Stimulated activated CD8-positive, alpha-beta memory T cell treated with anti-CD3 and anti-CD28 coated beads, Interleukin-7, amount 100 ng/mL, for 24 hours (primary cell): ENCODE data around the gene APBA2.
"Not testable (repeated sequence)": the region's sequence is repeated elsewhere in the genome, so short reads cannot be mapped to it uniquely, and the experiment has no call there.

Experiments used
- DNase-seq: peaks from one replicate; pipeline ENCODE4 v3.0.0-alpha.2; 2020; ENCODE audit warnings: low read depth

The APBA2 gene

DNA sequence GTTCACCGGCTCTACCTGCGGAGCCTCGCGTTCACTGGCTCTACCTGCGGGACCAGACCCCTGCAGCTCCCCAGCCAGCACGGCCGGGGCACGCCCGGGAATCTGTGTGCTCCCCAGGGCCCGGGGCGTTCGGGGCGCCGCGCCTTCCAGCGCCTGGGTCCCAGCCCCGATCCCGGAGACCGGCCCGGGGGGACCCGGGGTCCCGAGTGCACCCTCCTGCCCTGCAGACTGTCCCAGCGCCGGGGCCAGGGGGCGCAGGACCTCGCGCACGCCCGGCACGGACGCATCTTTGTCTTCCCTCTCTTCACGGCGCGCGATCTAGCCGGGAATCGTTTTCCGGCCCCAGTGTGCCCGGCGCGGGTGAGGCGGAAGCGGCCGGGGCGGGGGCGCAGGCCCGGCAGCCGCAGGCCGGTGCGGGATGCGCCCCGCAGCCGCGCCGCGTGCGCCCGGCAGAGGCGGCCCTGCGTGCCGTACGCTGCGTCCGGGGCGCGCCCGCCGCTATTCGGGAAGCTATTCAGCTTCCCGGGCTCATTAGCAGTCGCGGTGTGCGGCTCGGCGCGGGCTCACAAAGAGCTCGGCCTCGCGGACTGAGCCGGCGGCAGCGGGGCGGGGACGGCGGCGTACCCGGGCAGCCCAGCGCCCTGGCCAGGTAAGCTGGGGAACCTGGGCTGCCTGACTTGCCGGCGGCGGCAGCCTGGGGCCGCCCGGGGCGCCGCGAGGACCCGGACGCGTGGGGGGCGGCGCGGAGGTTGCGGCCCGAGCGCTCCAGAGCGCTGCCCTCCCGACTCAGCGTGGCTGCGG lies at the start of gene APBA2:
TSS of gene APBA2 (plus strand) at position 345 of the 801 bp plus-strand sequence. CDS start 167,911 bp downstream, outside the sequence.
- no peak for DNase-seq

GRCh38 chr15:28840285-28840684 lies 45.5 kb upstream of the APBA2 start:
- DNase-seq, result not testable (repeated sequence)

DNA sequence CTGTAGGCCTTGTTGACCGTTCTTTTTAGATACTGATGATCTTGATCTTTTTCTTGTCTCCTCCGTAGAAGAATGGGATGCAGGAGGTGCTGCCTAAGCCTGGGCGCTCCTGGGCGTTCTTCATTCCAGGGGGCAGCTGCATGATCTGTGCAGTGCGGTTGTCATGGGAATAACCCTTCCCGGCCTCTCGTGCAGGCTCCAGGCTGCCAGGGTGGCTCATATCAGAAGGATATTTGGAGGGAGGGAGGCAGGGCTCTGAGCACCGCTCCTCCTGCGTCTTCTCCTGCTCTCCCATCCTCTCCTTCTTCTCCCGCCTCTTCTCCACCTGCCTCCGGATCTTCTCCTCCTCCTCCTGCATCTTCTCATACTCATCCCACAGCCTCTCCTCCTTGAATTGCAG lies 43.6 kb upstream of the APBA2 start:
- DNase-seq, result not testable (repeated sequence)

DNA sequence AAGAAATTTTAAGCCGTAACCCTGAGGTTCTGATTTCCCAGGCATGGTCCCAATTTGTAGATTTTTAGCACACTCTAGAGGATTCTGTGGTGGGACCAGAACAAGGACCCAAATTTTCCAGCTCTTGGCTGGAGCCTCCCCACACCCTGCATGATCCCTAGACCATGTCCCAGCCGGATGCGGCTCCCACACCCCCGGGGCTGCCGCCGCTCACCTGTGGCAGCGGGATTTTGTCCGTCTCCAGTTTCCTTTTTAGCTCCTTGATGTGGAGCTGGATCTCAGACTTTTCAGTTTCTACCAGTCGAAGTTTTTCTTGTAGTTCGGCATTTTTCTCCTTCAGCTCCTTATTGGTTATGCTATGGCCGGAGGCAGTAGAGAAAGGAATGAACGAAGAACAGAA lies 42.3 kb upstream of the APBA2 start:
- not testable (repeated sequence) for DNase-seq

DNA sequence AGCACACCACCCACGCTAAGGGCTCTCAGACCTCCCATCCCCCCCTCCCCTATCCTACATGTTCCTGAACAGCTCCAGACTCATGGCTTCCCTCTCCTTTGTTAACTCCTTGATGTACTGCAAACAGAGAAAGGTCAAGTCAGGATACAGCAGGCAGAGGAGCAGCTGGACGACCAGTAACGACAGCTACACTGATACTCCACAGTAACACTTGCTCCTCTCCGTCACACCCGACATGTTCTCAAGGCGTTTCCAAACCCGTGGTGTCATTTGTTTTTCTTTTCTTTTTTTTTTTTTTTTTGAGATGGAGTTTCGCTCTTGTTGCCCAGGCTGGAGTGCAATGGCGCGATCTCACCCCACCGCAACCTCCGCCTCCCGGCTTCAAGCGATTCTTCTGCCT lies 41.6 kb upstream of the APBA2 start:
- DNase-seq, result not testable (repeated sequence)

DNA sequence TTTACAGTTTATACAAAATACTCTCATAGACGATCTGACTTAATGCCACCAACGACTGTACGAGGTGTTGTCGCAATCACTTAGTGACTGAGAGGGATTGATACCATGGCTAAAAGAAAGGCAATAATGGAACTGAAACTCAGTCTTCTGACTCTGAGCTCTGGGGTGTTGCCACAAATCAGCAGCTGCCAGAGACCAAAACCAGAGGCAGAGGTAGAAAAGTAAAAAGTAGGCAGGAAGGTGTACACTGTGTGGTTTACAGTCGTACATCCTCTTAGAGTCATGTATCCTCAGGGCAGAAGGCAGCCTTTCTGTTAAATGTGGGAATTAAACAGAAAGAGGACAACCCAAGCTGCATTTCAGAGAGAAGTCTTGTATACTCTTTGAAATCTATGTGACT lies 38.5 kb upstream of the APBA2 start:
- DNase-seq, result not testable (repeated sequence)

DNA sequence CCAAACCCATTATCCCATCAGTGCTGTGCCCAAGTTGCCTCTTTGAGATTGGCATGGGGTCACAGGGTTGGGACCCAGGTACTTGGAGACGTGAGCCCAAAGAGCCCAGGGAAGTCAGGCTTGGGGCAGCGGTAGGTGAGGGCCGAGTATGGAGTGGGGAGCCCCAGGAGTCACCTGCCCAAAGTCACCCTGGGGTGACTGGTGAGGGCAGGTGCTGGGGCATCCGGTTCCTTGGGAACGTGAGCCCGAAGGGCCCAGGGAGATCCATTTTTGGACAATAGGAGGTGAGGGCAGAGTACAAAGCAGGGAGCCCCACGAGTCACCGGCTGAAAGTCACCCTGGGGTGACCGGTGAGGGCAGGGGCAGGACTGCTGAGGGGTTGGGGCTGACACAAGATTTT lies 37.8 kb upstream of the APBA2 start:
- not testable (repeated sequence) for DNase-seq

- DNase-seq, result not testable (repeated sequence)
These were observed 37.3 kb upstream of the APBA2 start, which contains the start of gene GOLGA6L7 for GRCh38 chr15:28848521-28848920. GOLGA6L7 (minus strand) TSS chr15:28848644; CDS start chr15:28848549, 95 bp downstream.

DNA sequence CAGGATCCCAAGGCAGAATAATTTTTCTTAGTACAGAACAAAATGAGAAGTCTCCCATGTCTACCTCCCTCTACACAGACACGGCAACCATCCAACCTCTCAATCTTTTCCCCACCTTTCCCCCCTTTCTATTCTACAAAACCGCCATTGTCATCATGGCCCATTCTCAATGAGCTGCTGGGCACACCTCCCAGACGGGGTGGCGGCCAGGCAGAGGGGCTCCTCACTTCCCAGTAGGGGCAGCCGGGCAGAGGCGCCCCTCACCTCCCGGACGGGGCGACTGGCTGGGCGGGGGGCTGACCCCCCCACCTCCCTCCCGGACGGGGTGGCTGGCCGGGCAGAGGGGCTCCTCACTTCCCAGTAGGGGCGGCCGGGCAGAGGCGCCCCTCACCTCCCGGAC lies 36.5 kb upstream of the APBA2 start:
- DNase-seq, result not testable (repeated sequence)

GRCh38 chr15:28849766-28850165 lies 36.0 kb upstream of the APBA2 start:
- DNase-seq, result not testable (repeated sequence)

DNA sequence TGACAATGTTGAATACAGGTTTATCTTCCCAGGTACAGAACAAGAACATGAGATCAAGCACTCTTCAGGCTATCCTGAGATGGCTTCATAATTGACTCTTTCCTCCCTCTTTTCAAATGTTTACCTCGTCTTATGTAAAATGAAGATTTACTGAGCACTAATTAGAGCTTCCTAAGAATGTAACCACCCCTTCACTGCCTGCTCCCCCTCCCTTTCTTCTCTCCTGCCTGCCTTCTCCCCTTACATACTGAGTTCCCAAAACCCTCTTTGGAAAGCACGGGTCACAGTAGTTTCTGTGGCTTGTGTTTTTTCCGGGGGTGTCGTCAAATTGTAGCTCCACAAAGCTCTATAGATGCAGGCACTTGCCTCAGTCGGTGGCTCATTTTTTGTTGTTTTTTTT lies 32.1 kb upstream of the APBA2 start:
- not testable (repeated sequence) for DNase-seq

GRCh38 chr15:28854578-28854977 lies 31.2 kb upstream of the APBA2 start:
- not testable (repeated sequence) for DNase-seq

DNA sequence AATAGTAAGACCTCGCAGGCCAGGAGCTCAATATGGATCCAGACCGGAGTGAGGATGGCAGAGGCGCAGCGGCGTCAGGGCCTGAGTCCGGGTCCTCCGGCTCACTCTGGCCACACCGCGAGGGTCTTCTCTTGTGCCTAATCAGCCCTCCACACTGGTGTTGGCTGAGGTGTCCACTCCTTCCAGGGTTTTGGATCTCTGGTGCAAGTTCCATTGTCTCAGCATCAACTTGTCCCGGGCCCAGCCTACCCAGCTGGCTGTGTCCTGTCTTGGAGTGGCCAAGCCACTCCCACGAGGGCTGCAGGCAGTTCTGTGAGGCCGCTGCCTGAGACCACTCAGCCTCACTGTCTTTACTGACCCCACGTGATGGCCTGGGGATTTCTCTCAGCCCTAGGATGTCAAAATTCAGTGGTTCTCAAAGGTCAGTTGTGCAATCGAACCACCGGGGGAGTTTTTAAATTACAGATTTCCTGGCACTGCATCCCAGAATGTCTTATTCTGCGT lies 24.7 kb upstream of the APBA2 start:
- no peak for DNase-seq

- DNase-seq, result not testable (repeated sequence)
These were observed 24.0 kb upstream of the APBA2 start for GRCh38 chr15:28861589-28862293.

- no peak for DNase-seq
These were observed 16.9 kb upstream of the APBA2 start for GRCh38 chr15:28868744-28869345.

DNA sequence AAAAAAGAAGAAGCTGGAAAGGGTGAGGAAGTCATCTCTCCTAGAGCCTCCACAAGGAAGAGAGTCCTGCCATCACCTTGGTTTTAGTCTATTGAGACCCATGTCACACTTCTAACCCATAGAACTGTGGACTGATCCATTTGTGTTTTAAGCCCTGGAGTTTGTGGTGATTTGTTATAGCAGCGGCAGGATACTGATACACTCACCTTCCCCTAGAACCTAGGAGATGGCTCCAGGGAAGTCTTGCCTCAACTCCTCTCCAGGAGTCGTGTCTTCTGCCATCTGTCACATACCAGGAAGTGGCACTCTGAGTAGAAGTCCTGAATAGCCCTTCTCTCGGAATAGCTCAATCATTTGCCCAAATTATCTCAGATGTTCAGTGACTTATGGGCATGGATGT lies 14.6 kb upstream of the APBA2 start:
- DNase-seq, result no peak

DNA sequence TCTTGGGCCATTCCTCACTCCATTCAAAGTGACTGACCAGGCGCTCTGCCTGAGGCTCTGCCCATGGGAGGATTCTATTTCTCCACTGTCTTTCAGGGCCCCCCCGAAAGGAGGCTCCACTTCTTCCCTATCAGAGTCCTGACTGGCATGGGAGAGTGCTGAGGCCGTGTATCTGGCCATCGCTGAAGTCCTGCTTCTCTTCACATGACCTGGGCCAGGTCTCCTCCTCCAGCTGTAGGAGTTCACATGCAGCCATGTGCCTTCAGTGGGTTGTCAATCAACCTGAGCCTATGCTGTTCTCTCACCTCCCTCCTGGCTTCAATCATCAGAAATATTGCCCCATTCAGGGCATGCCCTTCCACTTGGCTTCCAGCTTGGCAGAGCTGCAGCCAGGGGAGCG lies 12.8 kb upstream of the APBA2 start:
- no peak for DNase-seq

- DNase-seq, result no peak
These were observed 12.1 kb upstream of the APBA2 start for GRCh38 chr15:28873585-28874190.

DNA sequence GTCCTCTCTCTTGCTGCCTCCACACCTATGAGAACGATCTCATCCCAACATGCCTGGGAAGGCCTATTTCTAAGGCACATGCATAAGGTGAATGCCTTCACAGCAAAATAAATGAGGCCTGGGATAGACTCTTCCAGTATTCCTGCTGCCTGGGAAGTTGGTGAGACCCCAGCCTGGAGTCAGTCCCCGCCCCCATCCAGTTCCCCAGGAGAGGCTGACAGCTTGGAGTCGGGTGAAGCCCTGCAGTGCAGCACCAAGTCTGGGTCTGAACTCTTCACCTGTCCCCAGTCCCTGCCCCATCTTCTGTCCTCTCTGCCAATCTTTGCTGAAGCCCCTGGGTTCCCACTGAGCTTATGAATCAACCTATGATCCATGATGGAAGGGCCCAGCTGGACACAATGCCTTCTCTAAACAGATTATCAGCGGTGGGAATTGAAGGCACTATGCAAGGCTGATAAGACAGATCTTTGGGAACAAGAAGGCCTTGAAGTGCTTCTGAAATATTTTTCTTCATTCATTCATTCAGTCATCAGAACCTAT lies 10.2 kb upstream of the APBA2 start:
- no peak for DNase-seq

DNA sequence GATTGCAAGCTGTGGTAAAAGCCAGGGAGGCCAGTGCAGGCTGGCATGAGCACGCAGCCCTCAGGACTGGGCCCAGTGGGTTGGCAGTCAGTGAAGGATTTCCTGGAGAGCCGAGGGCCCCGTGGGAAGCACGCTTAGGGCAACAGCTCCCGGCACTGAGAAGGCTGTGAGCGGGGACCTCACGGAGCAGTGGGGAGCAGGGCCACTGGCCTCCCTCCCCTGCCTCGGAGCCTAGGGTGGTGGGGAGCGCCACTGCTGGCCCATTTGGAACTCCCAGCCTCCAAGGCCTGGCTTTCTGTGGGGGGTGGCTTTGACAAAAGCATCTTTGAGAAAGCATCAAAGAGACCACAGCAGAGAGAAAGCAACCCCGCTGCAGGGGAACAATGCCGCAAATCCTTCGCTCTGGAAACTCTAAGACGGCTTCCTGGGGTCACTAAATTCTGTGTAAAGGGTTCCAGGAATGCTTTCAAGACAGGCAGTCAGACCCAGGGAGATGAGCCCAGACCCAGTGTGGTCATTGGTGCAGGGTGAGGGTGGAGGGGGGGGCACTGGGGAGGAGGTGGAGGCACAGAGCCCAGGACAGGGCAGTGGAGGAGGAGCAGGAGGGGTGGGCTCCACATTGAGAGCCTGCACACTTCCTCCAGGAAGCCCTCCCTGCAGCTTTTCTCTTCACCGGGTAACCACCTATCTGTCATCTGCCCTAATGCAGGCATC lies 9.5 kb upstream of the APBA2 start:
- no peak for DNase-seq

DNA sequence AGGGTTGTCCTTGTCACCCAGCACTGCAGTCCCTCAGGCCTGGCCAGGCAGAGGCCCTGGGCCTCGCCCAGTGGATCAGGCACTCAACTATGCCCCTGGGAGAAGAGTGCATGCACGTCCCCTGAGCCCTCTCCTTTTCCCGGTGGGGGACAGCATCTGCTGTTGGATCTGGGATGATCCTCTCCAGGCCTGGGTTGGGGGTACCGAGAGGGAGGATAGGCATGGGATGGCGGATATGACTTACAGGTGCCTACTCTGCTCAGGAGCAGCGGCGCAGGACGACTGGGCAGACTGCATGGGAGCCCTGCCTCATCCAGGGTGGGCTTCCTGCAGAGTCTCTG lies 9.0 kb upstream of the APBA2 start:
- no peak for DNase-seq
